HCT116 (cell line): ENCODE measurements around the gene RAB1A. TPM values are rescaled to one million over a fixed set of nuclear protein-coding genes. Genes with fewer than 3 reads are reported as not detected.

Experiments used
- ATAC-seq: fragments of 200-7000 bp; cut with Tn5 transposase; 2 replicates; pipeline ENCODE4 v1.9.1; 2020; ENCODE audit warnings: mild to moderate bottlenecking, moderate library complexity
- BruUV-seq: library from RNA; stranded (reverse); fragments of 400-500 nt; replicated peaks from 2 replicates; lab custom pipeline; 2021; lab: Mats Ljungman, UMichigan
- CTCF ChIA-PET: fragments of 300-600 bp; sonication (Branson Sonifier 250); formaldehyde crosslinking; loops from one replicate; lab custom pipeline; 2021; ENCODE audit warnings: antibody characterized with exemption; lab: Charles Lee
- POLR2A ChIA-PET: fragments of 300-600, 350-600 bp; sonication (Branson Sonifier 250); formaldehyde crosslinking; loops from one replicate; lab custom pipeline; 2021; ENCODE audit warnings: antibody characterized with exemption; lab: Charles Lee
- RAD21 ChIA-PET, 2 experiments: fragments of 300-600 bp; sonication (Branson Sonifier 250); formaldehyde crosslinking; loops; one replicate each; lab custom pipeline; 2023; ENCODE audit warnings: low total read pairs in 2 of 2; ENCODE audit not compliant: uncharacterized antibody in 2 of 2, unreplicated experiment in 2 of 2, low non-redundant PET in 1 of 2; lab: Charles Lee
- DNase-seq: peaks from one replicate; pipeline ENCODE4 v3.0.0-alpha.2; 2010; ENCODE audit warnings: low read depth, low spot score
- H2AFZ ChIP-seq: fragments of 200-600 bp; shearing (Covaris generic), sonication (generic); 2 replicates; pipeline ENCODE4 v1.6.1; 2017; ENCODE audit warnings: low read depth, mixed run types, mixed read lengths, antibody characterized with exemption, low read length; ENCODE audit not compliant: poor library complexity, severe bottlenecking
- H3K27ac ChIP-seq: 2 replicates; pipeline ENCODE4 v1.5.1; 2012; ENCODE audit warnings: low read depth, low read length
- H3K27me3 ChIP-seq: fragments of 200-600 bp; sonication (generic); 2 replicates; pipeline ENCODE4 v1.6.1; 2016; ENCODE audit warnings: mixed run types, low read length, mixed read lengths; ENCODE audit not compliant: insufficient read depth
- H3K36me3 ChIP-seq, 2 experiments: fragments of 200-500 bp in 1 of 2; fragments of 200-600 bp in 1 of 2; sonication (Bioruptor generic) in 1 of 2; sonication (generic) in 1 of 2; 2 replicates each; pipeline versions ENCODE4 v1.5.1 to v1.6.1; 2014 to 2016; ENCODE audit warnings: low read length in 2 of 2, inconsistent platforms in 1 of 2, mixed read lengths in 1 of 2, mixed run types in 1 of 2; ENCODE audit not compliant: insufficient read depth in 2 of 2, control insufficient read depth in 1 of 2
- H3K4me1 ChIP-seq, 2 experiments: fragments of 200-600 bp in 1 of 2; sonication (generic) in 1 of 2; 2 replicates each; pipeline versions ENCODE4 v1.5.1 to v1.6.1; 2012 to 2017; ENCODE audit warnings: low read length in 2 of 2, inconsistent platforms in 1 of 2, mild to moderate bottlenecking in 1 of 2, mixed read lengths in 1 of 2, mixed run types in 1 of 2, moderate library complexity in 1 of 2; ENCODE audit not compliant: insufficient read depth in 2 of 2, control insufficient read depth in 1 of 2
- H3K4me2 ChIP-seq: fragments of 200-600 bp; sonication (generic); 2 replicates; pipeline ENCODE4 v1.6.1; 2017; ENCODE audit warnings: mixed run types, low read length, mixed read lengths
- H3K4me3 ChIP-seq, 2 experiments: fragments of 200-600 bp in 1 of 2; sonication (generic) in 1 of 2; replicated peaks in 1 of 2; 2 replicates each; pipeline ENCODE4 v1.5.1; 2011 to 2016; ENCODE audit warnings: low read length in 2 of 2, control low read depth in 1 of 2, low read depth in 1 of 2, mild to moderate bottlenecking in 1 of 2, mixed read lengths in 1 of 2, mixed run types in 1 of 2
- H3K79me2 ChIP-seq: fragments of 200-600 bp; sonication (generic); 2 replicates; pipeline ENCODE4 v1.6.1; 2017; ENCODE audit warnings: mild to moderate bottlenecking, mixed run types, low read length, moderate library complexity, mixed read lengths; ENCODE audit not compliant: insufficient read depth
- H3K9ac ChIP-seq: fragments of 200-600 bp; sonication (generic); 2 replicates; pipeline ENCODE4 v1.6.1; 2016; ENCODE audit warnings: low read length, mixed read lengths
- H3K9me2 ChIP-seq: fragments of 200-600 bp; sonication (generic), shearing (Covaris generic); 2 replicates; pipeline ENCODE4 v1.6.1; 2017; ENCODE audit warnings: mixed run types, mild to moderate bottlenecking, moderate library complexity; ENCODE audit not compliant: insufficient read depth
- H3K9me3 ChIP-seq, 2 experiments: fragments of 200-500 bp in 1 of 2; fragments of 200-600 bp in 1 of 2; sonication (Bioruptor generic) in 1 of 2; sonication (generic) in 1 of 2; 2 replicates each; pipeline ENCODE4 v1.6.1; 2014 to 2017; ENCODE audit warnings: low read length in 2 of 2, mixed read lengths in 2 of 2, inconsistent platforms in 1 of 2, low read depth in 1 of 2, mild to moderate bottlenecking in 1 of 2, mixed run types in 1 of 2, moderate library complexity in 1 of 2; ENCODE audit not compliant: control insufficient read depth in 1 of 2, insufficient read depth in 1 of 2
- H4K20me1 ChIP-seq: fragments of 200-600 bp; sonication (generic), shearing (Covaris generic); 2 replicates; pipeline ENCODE4 v1.6.1; 2017; ENCODE audit warnings: mixed run types, mild to moderate bottlenecking, moderate library complexity; ENCODE audit not compliant: insufficient read depth
- CBX3 ChIP-seq: IDR thresholded peaks from 2 replicates; pipeline ENCODE4 v1.6.1; 2012; ENCODE audit warnings: low read depth
- CTCF ChIP-seq, 3 experiments: fragments of 200-600 bp in 1 of 3; sonication (generic) in 1 of 3; IDR thresholded peaks in 2 of 3; conservative IDR thresholded peaks in 1 of 3; 2 replicates each; pipeline ENCODE4 v1.5.1; 2012 to 2017; ENCODE audit warnings: low read depth in 2 of 3, low read length in 2 of 3, antibody characterized with exemption in 1 of 3, borderline replicate concordance in 1 of 3, control low read depth in 1 of 3, mild to moderate bottlenecking in 1 of 3, mixed read lengths in 1 of 3, mixed run types in 1 of 3, moderate library complexity in 1 of 3; ENCODE audit not compliant: insufficient read depth in 1 of 3
- FOSL1 ChIP-seq: IDR thresholded peaks from 2 replicates; pipeline ENCODE4 v1.6.1; 2012; ENCODE audit warnings: low read depth
- JUND ChIP-seq: IDR thresholded peaks from 2 replicates; pipeline ENCODE4 v1.6.1; 2012
- MAX ChIP-seq: IDR thresholded peaks from 2 replicates; pipeline ENCODE4 v1.6.1; 2012
- RAD21 ChIP-seq: IDR thresholded peaks from 2 replicates; pipeline ENCODE4 v1.6.1; 2012; ENCODE audit warnings: low read depth, mild to moderate bottlenecking
- SIN3A ChIP-seq: IDR thresholded peaks from 2 replicates; pipeline ENCODE4 v1.6.1; 2012; ENCODE audit warnings: low read depth
- SP1 ChIP-seq: IDR thresholded peaks from 2 replicates; pipeline ENCODE4 v1.6.1; 2012; ENCODE audit warnings: low read depth
- SRF ChIP-seq: IDR thresholded peaks from 2 replicates; pipeline ENCODE4 v1.6.1; 2012; ENCODE audit warnings: low read depth
- TCF7L2 ChIP-seq: IDR thresholded peaks from 2 replicates; pipeline ENCODE4 v1.7.0; 2011; ENCODE audit warnings: borderline replicate concordance, inconsistent platforms; ENCODE audit not compliant: insufficient read depth, insufficient read length; ENCODE audit errors: extremely low read depth
- intact Hi-C: fragments of 100-400 bp; cut with micrococcal nuclease; formaldehyde crosslinking; loops from 2 replicates; pipeline ENCODE4 v1.10.0; 2022
- total RNA-seq: library from RNA; stranded (reverse); gene quantifications from one replicate; pipeline ENCODE4 v1.2.1, GENCODE V29; 2021; ENCODE audit not compliant: unreplicated experiment

RAB1A gene
- total RNA-seq, 1 experiment from 2014 or later, result 131 TPM

- no peaks in the 10 kb centered on the region for H4K20me1 ChIP-seq
- ChIA-PET POLR2A (no interaction called here), CTCF (interaction anchor here (0.8 to 1.4 kb wide), 4 partner anchors 10 to 500 kb away, joined by 3 to 5 read pairs (median 3); no protein-coding TSS in a partner anchor)
- H2AFZ ChIP-seq, result no peak overlapping the region
- peak; percentile 27 for DNase-seq
- H3K9me2 ChIP-seq, result no peaks in the 10 kb centered on the region
- ATAC-seq, result peak; percentile 75
- 0 out of 2 replicates have a peak, but pooled peaks have one; percentile 11 for TF ChIP-seq CBX3
- peak; percentile 44; the same call in 1 of the 2 replicates for TF ChIP-seq FOSL1
- no peak for TF ChIP-seq SRF
- TF ChIP-seq TCF7L2, result peak; percentile 44
- TF ChIP-seq MAX, result peak; percentile 47; the same call in 1 of the 2 replicates
- peak; percentile 30; the same call in 1 of the 2 replicates for TF ChIP-seq RAD21
- peak; percentile 55; the same call in 1 of the 2 replicates for TF ChIP-seq JUND
- TF ChIP-seq SP1, result peak; percentile 39; the same call in 1 of the 2 replicates
- TF ChIP-seq SIN3A, result no peak
- peak in 2 of 3 experiments; percentile 25 to 26; a peak in 2 of 6 replicates for TF ChIP-seq CTCF (IDR thresholded peaks at IDR 0.05 in 2 of 3, conservative IDR thresholded peaks at IDR 0.05 in 1 of 3; ENCODE audit: borderline replicate concordance in 1 of 3, insufficient read depth in 1 of 3, low read depth in 2 of 3, low read length in 2 of 3)
- TF ChIP-seq, all 23 proteins: peak for 8
- Histone ChIP-seq H3K4me3 (peak overlapping the region in 1 of 2 experiments; percentile 19; a peak in 2 of 4 replicates), H3K79me2 (peaks cover 4% of the 10 kb centered on the region; the same call in 1 of the 2 replicates), H3K36me3 (0 out of 4 replicates have a peak, but pooled peaks cover 2 to 6% of the 10 kb centered on the region in 2 experiments), H3K27me3 (no peaks in the 10 kb centered on the region), H3K4me2 (peak overlapping the region; percentile 69), H3K9me3 (no peaks in the 10 kb centered on the region), H3K4me1 (peaks cover 29 to 50% of the 10 kb centered on the region in 2 experiments), H3K9ac (peak overlapping the region; percentile 24; the same call in 1 of the 2 replicates), H3K27ac (peak overlapping the region; percentile 78)
- no TSS peak for BruUV-seq
- intact Hi-C loops, result loop anchor here (2.0 kb wide), 1 partner anchor 502 kb away; no protein-coding TSS in a partner anchor
- RAD21 ChIA-PET, result interaction anchor here in 1 of 2 experiments (0.6 to 0.9 kb wide), 2 partner anchors 99 to 118 kb away, joined by 3 to 5 read pairs; no protein-coding TSS in a partner anchor
These were observed 59.6 kb downstream of the RAB1A start for GRCh38 chr2:65070172-65070830.
